ENCODE results near the gene PAM.
"Not testable (repeated sequence)": the region's sequence is repeated elsewhere in the genome, so short reads cannot be mapped to it uniquely, and the experiment has no call there.

The PAM gene

DNA sequence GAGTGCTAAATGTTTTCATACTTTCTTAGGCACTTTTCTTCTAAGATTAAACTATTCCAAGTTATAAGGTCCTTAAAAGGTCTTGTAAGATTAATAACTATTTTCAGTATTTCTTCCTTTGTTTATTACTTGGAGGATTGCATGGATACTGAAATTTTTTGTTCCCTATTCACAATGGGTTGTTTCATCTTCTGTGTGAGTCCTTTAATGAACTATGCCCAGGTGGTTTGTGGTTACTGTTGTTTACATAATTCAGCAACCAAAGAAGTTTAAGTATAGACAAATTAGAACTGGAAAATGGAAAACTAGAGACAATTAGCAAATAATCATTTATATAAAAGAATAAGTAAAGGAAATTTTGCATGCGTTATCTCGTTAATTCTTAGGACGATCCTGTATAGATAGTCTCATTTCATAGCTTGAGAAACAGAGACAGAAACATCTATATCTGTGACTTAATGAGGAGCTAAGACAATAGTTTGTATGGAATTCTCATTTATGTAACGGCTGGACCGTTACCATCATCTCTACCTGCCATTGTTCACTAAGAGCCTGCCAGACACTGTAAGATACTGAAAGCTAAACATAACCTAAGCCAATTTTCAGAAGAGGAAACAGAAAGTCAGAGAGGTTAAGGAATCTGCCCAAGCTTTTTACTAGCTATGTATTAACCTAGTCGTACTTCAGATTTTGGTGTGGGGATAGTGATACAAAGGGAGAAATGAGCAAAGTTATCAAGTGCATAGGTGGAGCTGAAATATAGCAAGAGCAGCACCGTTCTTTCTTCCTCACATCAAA, 148.2 kb downstream of the PAM start:
- no peak for ATAC-seq

- ATAC-seq = no peak
These were observed 150.0 kb downstream of the PAM start for GRCh38 chr5:102905056-102905455.

GRCh38 chr5:102907099-102907498, 152.0 kb downstream of the PAM start:
- ATAC-seq = not testable (repeated sequence)

DNA sequence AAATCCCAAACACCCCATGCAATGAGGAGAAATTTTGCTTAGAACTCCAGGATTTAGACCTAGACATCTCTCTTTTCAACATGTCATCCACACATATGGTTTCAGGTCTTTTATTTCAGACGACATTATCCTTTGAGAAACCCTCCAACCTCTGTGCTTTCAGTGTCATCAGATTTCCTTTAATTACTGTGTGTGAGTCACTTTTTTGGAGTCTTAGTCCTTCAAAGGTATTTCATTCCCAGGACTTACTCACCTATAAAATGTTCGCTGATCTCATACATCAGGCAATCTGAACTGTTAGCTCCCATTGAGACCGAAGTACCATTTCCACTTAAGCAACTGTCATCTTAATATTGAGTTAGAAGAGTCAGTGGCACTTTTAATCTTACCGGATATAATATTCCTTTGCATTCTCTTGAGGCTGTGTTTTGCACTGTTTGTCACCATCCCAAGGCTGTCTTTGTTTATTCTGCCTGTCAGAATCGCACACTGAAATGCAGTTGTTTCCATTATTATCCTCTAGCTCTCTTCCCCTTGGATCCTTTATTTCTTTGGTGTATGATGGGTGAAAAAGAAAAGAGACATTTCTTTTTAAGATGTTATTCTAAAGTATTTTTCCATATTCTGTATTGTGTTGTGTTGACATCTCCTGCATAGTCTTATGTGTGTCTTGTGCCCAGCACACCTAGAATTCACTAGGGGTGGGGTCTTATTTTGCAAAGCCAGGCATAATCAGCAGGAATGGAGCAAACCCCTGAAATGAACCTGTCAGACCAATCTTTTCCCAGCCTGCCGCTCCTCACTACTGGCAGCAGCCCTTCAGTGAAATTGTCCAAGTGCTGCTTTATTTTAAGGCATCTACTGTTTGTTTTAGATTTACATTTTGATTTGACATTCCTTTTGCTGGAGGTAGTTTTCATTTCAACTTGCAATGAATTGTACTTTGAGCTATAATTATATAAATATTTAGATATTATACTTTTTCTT, 155.4 kb downstream of the PAM start:
- no peak for ATAC-seq

GRCh38 chr5:102911973-102912372, 156.9 kb downstream of the PAM start:
- no peak for ATAC-seq

- ATAC-seq = no peak
These were observed 161.0 kb downstream of the PAM start for GRCh38 chr5:102916109-102916508.

- ATAC-seq = no peak
These were observed 164.0 kb downstream of the PAM start for GRCh38 chr5:102918986-102919610.

DNA sequence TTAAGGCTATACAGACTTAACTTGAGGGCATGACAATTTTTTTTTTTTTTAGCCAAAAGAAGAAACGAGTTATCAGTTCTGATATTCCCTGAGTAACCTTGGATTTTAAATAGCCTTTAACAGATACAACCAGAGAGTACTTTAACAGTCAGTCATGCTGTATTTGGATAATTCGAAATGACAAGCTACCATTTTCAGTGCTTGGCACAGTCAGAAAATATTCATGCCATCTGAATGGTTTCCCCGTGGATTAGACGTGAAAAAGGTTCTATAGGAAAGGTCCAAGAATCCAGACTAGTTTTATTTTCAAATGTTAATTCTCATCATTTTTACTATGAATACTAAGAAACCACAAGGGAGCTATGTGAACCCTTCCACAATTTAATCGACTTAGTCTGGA, 165.7 kb downstream of the PAM start:
- no peak for ATAC-seq

DNA sequence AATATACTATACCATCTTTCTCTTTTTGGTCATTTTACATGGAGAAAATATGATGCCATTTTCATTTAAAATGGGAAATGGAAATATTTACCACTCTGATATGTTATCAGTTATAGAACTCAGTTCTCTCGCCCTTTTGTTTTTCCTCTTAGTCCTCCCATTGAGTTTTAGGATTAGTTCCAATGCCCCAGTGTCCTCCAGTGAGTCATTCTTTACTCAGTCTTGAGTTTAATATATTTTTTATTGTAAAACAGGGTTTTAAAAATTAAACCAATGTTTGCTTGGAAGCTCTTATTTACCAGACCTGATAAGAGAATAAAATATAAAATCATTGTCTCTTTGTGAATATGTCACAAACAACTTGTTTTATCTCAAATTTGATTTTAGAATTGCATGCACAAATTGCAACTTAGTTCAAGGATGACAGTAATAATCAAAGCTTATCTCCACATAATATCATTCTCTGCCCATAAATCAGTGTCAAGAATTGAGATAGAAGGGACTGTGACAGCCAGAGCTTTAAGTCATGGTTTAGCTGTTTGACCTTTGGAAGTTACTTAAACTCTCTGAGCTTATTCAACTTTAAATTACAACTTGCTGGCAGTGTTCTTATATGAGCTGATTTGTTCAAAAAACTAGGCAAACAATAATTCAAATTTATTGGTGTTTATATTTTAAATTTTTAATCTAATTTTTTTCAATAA, 166.4 kb downstream of the PAM start:
- no peak for ATAC-seq

DNA sequence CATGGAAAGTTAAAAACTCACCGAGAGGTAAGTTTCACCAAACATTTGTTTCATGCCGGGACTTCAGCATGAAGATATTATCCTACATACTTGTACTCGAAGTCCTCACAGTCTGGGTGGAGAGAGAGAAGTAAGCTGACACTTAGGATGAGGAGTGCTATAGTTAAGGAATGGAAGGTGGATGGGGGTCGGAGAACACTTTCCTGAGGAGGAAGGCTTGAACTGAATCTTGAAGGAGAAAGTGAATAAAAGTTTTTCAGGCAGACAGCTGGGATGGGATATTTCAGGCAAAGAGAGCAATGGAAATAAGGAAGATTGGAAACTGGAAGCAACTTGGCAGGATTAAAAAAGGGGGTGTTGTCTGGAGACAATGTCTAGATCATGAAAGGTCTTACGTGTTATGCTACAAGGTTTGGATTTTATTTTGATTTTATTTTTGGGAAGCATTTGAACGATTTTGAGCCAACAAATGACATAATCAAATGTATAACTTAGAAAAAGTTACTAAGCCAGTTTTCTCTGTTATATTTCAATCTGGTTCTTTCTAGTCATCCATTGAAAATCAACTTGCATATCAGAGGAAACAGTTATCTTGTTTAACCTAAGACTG, 167.1 kb downstream of the PAM start:
- no peak for ATAC-seq

DNA sequence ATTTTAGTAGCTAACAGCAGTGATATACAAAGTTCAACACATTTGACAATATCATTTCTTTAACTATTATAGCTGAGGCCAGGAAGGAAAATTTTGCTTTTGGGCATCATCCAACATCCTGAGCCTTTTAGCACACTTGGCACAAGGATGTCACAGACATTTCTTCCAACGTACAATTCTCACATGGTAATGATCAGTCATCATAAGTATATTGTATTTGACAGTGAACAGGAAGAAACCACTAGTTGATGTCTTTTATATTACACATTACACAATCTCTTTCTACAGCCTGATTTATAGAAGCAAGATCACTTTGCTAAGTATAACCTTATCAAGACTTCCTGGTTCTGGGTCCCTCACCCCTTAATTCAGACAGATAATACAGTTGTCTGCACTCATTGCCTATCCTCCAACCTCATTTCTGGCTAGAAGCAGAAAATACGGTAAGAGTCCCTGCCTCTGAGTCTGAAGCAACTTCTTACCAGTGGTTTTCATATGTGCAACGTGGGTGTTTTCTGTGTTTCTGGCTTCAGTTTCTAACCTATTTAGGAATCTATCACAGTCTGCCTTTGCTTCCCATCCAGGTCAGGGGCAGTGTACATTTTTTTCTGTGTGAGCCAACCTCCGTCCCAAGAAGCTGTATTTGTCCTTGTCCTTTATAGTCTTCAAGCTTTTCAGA, 167.8 kb downstream of the PAM start:
- ATAC-seq = no peak

DNA sequence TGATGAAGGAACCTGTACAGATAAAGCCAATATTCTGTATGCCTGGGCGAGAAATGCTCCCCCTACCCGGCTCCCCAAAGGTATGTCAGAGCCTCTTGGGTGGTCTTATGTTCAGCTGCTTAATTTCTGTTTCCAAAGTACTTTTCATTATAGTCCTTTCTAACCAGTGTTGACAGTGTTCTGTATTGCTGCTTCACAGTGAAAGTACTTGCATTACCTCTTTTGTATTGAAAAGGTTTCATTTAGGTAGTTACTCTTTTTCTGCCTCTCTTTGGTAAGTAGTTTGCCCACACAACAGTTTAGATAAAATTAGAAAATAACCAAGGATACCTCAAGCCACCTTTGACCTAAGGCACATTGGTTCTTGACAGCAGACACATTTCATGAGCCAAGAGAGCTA, 169.9 kb downstream of the PAM start:
- no peak for ATAC-seq

DNA sequence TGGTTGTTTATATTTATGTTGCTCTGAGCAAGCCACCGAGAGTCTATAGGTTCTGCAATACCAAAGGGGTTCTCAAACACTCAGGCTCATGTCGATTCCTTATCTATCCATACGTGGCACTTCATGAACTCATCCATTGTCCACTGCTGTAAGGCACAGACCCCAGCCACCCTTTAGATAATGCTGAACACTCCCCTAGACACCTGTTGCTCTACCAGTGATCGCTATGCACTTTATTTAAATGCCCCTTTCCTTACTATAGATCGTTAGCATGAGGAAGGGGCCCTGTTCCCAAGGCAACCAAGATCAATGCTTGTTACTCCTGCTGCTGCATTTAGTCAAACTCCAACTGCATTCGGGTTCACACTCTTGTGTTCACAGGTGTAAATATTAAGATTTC, 171.9 kb downstream of the PAM start:
- ATAC-seq = no peak

DNA sequence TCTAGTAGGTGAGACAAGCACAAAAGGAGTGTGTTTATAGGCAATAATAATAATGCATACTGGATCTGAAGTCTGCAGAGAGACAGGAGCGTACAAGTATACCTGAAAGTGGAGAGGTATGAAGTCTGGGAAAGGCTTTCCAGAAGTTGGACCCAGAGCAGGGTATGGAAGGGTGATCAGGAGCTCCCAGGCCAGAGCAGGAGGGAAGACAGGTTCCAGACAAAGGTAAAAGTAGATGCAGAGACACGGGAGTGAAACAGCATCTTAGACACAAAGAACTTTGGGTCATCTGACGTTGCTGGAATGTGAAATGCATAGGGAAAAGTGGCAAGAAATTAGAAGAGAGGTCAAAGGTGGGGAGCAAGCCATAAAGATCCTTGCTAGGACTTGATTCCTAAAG, 175.1 kb downstream of the PAM start:
- ATAC-seq = no peak

DNA sequence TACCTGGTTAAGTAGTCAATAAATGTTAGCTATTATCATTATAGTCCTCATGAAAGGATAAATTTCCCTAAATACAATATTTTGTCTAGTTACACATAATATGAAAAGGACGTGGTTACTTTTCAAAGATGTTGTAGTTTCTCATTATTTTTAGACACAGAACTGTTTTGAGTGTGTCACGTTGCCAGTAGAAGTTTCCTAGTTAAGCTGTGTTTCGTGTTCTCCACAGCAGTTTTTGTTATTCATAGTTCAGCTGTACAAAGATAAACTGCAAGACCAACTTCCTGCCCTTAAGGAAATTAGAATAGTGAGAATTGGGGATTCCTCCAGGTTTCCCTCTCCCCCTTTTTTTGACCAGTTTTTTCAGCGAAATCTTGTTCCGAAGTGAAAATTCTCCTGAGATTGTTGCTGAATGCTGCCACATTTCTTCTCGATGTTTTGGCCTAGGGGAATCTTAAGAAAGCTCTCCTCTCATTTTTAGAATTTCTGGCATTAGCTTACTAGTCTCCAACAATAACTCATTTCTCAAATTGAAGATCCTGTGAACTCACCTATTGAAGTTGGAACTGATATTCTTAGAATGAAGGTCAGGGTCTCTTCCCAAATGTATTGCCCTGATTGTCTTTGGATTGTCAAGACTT, 176.1 kb downstream of the PAM start:
- no peak for ATAC-seq

DNA sequence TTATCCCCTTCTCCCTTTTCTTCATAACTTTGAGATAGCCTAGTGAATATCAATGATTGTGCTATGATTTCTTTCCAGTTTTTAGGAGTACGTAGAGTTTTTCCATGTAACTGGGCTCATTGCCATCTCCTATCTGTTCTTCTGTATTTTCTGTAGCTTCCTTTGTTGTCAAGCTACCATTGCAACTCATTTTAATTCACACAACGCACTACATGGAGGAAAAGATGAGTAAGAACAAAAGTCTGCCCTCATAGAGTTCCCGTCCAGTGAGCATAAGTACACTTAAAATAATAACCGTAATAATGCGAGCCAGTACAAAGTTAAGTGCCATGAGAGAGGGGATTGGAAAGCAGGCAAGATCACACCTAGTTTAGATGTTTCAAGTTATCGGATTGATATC, 177.7 kb downstream of the PAM start:
- ATAC-seq = no peak

GRCh38 chr5:102933316-102933715, 178.2 kb downstream of the PAM start:
- no peak for ATAC-seq

GRCh38 chr5:102933721-102934459, 178.8 kb downstream of the PAM start:
- ATAC-seq = no peak

DNA sequence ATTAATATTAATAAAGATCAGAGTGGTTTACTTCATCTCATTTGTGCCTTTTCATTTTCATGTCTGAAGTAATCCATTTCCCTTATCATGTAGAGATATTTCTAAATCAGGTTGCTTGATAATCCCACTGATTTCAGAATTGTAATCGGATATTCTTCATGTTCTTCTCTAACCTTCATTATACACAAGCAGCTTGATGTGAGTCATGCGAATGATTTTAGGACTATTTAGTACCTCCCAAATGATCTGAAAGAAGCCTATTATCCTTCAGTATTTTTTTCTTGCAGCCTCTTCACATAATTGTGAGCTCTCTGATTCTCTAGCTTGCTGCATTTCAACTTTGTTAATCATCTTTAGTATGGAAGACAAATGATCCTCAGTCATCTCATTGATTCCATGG, 182.8 kb downstream of the PAM start:
- no peak for ATAC-seq

GRCh38 chr5:102941111-102941510, 186.0 kb downstream of the PAM start:
- no peak for ATAC-seq
